Measurements from ENCODE around the gene PTK6. TPM values are rescaled to one million over a fixed set of nuclear protein-coding genes. Genes with fewer than 3 reads are reported as not detected.

Gene PTK6
- total RNA-seq, 2 experiments from 2014 or later = 0.19 to 0.22 TPM

DNA sequence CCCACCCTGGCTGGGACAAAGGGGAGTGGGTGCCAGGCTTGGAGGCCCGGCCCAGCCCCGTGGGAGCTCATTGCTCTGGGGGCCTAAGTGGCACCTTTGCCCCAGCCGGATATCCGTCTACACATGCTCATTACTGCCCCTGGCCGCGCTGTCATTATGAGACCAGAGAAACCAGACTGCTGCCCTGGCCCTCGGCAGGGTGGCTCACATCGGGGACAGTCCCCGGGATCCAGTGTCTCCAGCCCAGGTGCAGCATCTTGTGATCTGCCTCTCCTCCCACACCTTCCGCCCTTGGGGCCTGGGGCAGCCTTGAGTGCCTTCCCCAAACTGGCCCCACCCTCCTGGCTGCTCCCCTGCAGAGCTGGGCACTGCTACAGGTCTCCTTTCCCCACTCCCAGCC lies 5.5 kb upstream of the PTK6 start:
- TF ChIP-seq CTCF (IDR thresholded peaks at IDR 0.05) = no peak
- ATAC-seq (ENCODE audit: poor library complexity) (no peak), DNase-seq (no peak)
- no peaks in the 10 kb centered on the region for H3K27me3 Mint-ChIP-seq
- Histone ChIP-seq H3K27me3 (ENCODE audit: control insufficient read depth in 1 of 2, insufficient read depth in 2 of 2, low read length in 2 of 2) (no peaks in the 10 kb centered on the region), H3K36me3 (ENCODE audit: insufficient read depth, low read length) (no peaks in the 10 kb centered on the region), H3K4me3 (ENCODE audit: low read length) (no peak overlapping the region), H3K9me3 (ENCODE audit: control insufficient read depth in 1 of 2, insufficient read depth in 1 of 2, low read length in 2 of 2) (no peaks in the 10 kb centered on the region), H3K27ac (ENCODE audit: low read depth in 1 of 2, low read length in 2 of 2) (no peak overlapping the region), H3K4me1 (ENCODE audit: insufficient read depth, low read length) (peaks cover 22% of the 10 kb centered on the region)
- intact Hi-C loops (cut with DNase I, micrococcal nuclease) = no loop called here
- H3K9me3 Mint-ChIP-seq = no peaks in the 10 kb centered on the region
- no peaks in the 10 kb centered on the region for H3K36me3 Mint-ChIP-seq (ENCODE audit: low read depth)
- H3K4me3 Mint-ChIP-seq = no peak overlapping the region
- no peak overlapping the region for H3K27ac Mint-ChIP-seq
- POLR2A ChIA-PET = interaction anchor here (1.0 kb wide), 1 partner anchor 21 kb away, joined by 3 read pairs; no protein-coding TSS in a partner anchor
- H3K4me1 Mint-ChIP-seq (ENCODE audit: low read depth) = peaks cover 5% of the 10 kb centered on the region
- CTCF ChIA-PET = no interaction called here

- Histone ChIP-seq H3K4me3 (ENCODE audit: low read length) (no peak overlapping the region), H3K36me3 (ENCODE audit: insufficient read depth, low read length) (no peaks in the 10 kb centered on the region), H3K4me1 (ENCODE audit: insufficient read depth, low read length) (peaks cover 28% of the 10 kb centered on the region), H3K27me3 (ENCODE audit: control insufficient read depth in 1 of 2, insufficient read depth in 2 of 2, low read length in 2 of 2) (no peaks in the 10 kb centered on the region), H3K9me3 (ENCODE audit: control insufficient read depth in 1 of 2, insufficient read depth in 1 of 2, low read length in 2 of 2) (no peaks in the 10 kb centered on the region), H3K27ac (ENCODE audit: low read depth in 1 of 2, low read length in 2 of 2) (no peak overlapping the region)
- no peak for DNase-seq
- Mint-ChIP-seq H3K4me3 (no peak overlapping the region), H3K36me3 (ENCODE audit: low read depth) (no peaks in the 10 kb centered on the region), H3K27ac (no peak overlapping the region), H3K27me3 (no peaks in the 10 kb centered on the region), H3K9me3 (no peaks in the 10 kb centered on the region), H3K4me1 (ENCODE audit: low read depth) (peaks cover 7% of the 10 kb centered on the region)
- intact Hi-C loops (cut with DNase I, micrococcal nuclease) = no loop called here
- POLR2A ChIA-PET = no interaction called here
- CTCF ChIA-PET = no interaction called here
- no peak for ATAC-seq (ENCODE audit: poor library complexity)
- TF ChIP-seq CTCF (IDR thresholded peaks at IDR 0.05) = no peak
Measured at GRCh38 chr20:63542031-63542559, 4.9 kb upstream of the PTK6 start.

DNA sequence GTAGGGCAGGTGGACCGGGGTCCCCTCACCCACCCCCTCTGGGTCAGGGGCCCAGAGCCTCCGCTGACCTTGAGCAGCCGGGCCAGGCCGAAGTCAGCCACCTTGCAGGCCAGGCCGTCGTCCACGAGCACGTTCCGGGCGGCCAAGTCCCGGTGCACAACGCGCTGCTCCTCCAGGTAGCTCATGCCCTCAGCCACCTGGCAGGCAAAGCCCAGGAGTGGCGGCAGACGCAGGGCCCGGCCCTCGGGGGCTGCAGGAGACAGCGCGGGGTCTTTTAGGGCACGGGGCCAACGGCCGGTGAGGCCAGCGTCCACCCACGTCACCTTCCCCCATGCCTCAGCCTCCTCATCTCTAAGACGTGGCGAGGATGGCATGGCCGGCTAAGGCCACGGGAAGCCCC lies 4.2 kb upstream of the PTK6 start:
- ChIA-PET POLR2A (interaction anchor here (0.8 kb wide), 1 partner anchor 11 kb away, joined by 3 read pairs; no protein-coding TSS in a partner anchor), CTCF (no interaction called here)
- H3K27ac Mint-ChIP-seq = no peak overlapping the region
- Histone ChIP-seq H3K36me3 (ENCODE audit: insufficient read depth, low read length) (no peaks in the 10 kb centered on the region), H3K9me3 (ENCODE audit: control insufficient read depth in 1 of 2, insufficient read depth in 1 of 2, low read length in 2 of 2) (no peaks in the 10 kb centered on the region), H3K27me3 (ENCODE audit: control insufficient read depth in 1 of 2, insufficient read depth in 2 of 2, low read length in 2 of 2) (no peaks in the 10 kb centered on the region), H3K27ac (ENCODE audit: low read depth in 1 of 2, low read length in 2 of 2) (no peak overlapping the region), H3K4me1 (ENCODE audit: insufficient read depth, low read length) (peaks cover 35% of the 10 kb centered on the region), H3K4me3 (ENCODE audit: low read length) (no peak overlapping the region)
- intact Hi-C loops (cut with DNase I, micrococcal nuclease) = no loop called here
- no peaks in the 10 kb centered on the region for H3K9me3 Mint-ChIP-seq
- no peaks in the 10 kb centered on the region for H3K36me3 Mint-ChIP-seq (ENCODE audit: low read depth)
- no peak overlapping the region for H3K4me3 Mint-ChIP-seq
- ATAC-seq (ENCODE audit: poor library complexity) (no peak), DNase-seq (no peak)
- H3K4me1 Mint-ChIP-seq (ENCODE audit: low read depth) = peaks cover 13% of the 10 kb centered on the region
- no peaks in the 10 kb centered on the region for H3K27me3 Mint-ChIP-seq
- TF ChIP-seq CTCF (IDR thresholded peaks at IDR 0.05) = no peak

Data from CD4-positive, alpha-beta T cell (primary cell).